ENCODE measurements around the gene CSF1R.

DNA sequence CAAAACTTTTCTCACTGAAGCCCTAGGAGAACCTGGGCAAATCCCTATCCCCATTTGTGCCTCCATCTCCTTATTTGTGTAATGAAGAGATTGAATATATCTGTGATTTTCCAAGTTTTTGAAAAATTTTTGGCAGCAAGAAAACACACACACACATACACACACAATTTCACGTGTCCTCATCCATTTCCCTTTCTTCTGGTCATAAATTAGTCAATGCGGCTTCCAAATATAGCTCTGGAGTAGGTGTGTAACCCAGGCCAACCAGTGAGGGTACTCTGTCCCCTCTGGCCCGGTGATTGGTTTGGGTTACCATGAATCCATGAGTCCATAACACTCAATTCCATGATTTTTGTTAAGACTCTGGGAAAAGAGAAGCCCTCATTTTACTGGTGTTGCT is 12.7 kb downstream of the CSF1R start:
- TF ChIP-seq, protein P1, sequence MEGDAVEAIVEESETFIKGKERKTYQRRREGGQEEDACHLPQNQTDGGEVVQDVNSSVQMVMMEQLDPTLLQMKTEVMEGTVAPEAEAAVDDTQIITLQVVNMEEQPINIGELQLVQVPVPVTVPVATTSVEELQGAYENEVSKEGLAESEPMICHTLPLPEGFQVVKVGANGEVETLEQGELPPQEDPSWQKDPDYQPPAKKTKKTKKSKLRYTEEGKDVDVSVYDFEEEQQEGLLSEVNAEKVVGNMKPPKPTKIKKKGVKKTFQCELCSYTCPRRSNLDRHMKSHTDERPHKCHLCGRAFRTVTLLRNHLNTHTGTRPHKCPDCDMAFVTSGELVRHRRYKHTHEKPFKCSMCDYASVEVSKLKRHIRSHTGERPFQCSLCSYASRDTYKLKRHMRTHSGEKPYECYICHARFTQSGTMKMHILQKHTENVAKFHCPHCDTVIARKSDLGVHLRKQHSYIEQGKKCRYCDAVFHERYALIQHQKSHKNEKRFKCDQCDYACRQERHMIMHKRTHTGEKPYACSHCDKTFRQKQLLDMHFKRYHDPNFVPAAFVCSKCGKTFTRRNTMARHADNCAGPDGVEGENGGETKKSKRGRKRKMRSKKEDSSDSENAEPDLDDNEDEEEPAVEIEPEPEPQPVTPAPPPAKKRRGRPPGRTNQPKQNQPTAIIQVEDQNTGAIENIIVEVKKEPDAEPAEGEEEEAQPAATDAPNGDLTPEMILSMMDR (conservative IDR thresholded peaks at IDR 0.05; ENCODE audit: low read depth, low read length) = no peak
- TF ChIP-seq MXI1 (IDR thresholded peaks at IDR 0.05; ENCODE audit: borderline replicate concordance, low read depth, low read length) (no peak), BHLHE40 (IDR thresholded peaks at IDR 0.05; ENCODE audit: low read depth, low read length) (no peak), RFX5 (IDR thresholded peaks at IDR 0.05; ENCODE audit: low read depth, low read length) (no peak)
